GM18517 (cell line): ENCODE results near the gene GRWD1.

Experiments
- ATAC-seq: cut with Tn5 transposase; IDR thresholded peaks from one replicate; pipeline ENCODE4 v1.9.1; 2021; ENCODE audit warnings: mild to moderate bottlenecking, moderate library complexity; ENCODE audit not compliant: unreplicated experiment

Gene GRWD1

GRCh38 chr19:48421548-48421947 is 24.2 kb upstream of the GRWD1 start:
- no peak for ATAC-seq

- ATAC-seq: no peak
Measured at GRCh38 chr19:48424694-48425219, 21.0 kb upstream of the GRWD1 start.

GRCh38 chr19:48428670-48429069 is 17.1 kb upstream of the GRWD1 start:
- no peak for ATAC-seq

GRCh38 chr19:48433337-48433736 is 12.4 kb upstream of the GRWD1 start:
- no peak for ATAC-seq

- no peak for ATAC-seq
Measured at GRCh38 chr19:48436586-48436985, 9.2 kb upstream of the GRWD1 start.

- no peak for ATAC-seq
Measured at GRCh38 chr19:48441360-48442050, 4.3 kb upstream of the GRWD1 start.

- ATAC-seq: no peak
Measured at GRCh38 chr19:48442116-48443035, 3.4 kb upstream of the GRWD1 start.

GRCh38 chr19:48443256-48443655 is 2.5 kb upstream of the GRWD1 start:
- ATAC-seq: no peak

GRCh38 chr19:48443731-48444128 is 2.1 kb upstream of the GRWD1 start:
- no peak for ATAC-seq

- ATAC-seq: no peak
Measured at GRCh38 chr19:48444129-48444935, 1.5 kb upstream of the GRWD1 start.

GRCh38 chr19:48444936-48445200 is 915 bp upstream of the GRWD1 start:
- no peak for ATAC-seq

- ATAC-seq: peak; percentile 21
Measured at GRCh38 chr19:48445256-48445605, 552 bp upstream of the GRWD1 start.

GRCh38 chr19:48446579-48446978 is 796 bp downstream of the GRWD1 start:
- ATAC-seq: no peak

GRCh38 chr19:48448563-48448962 is 2.8 kb downstream of the GRWD1 start:
- no peak for ATAC-seq

GRCh38 chr19:48450441-48450840 is 4.7 kb downstream of the GRWD1 start:
- ATAC-seq: no peak

- ATAC-seq: no peak
Measured at GRCh38 chr19:48450863-48451262, 5.1 kb downstream of the GRWD1 start.

- no peak for ATAC-seq
Measured at GRCh38 chr19:48451624-48452023, 5.8 kb downstream of the GRWD1 start.

- ATAC-seq: no peak
Measured at GRCh38 chr19:48452289-48453190, 6.8 kb downstream of the GRWD1 start.

- no peak for ATAC-seq
Measured at GRCh38 chr19:48454150-48454730, 8.5 kb downstream of the GRWD1 start.
